HepG2 (cell line): ENCODE results near the gene CAMTA1. TPM values are rescaled to one million over a fixed set of nuclear protein-coding genes. Genes with fewer than 3 reads are reported as not detected.

Experiments used
- ATAC-seq: fragments of 200-7000 bp; cut with Tn5 transposase; 3 replicates; pipeline ENCODE4 v1.9.1; 2020; ENCODE audit warnings: mild to moderate bottlenecking, moderate library complexity
- BruUV-seq: library from RNA; stranded (reverse); fragments of 400-500 nt; replicated peaks from 2 replicates; lab custom pipeline; 2021; lab: Mats Ljungman, UMichigan
- CTCF ChIA-PET: fragments of 300-600 bp; formaldehyde crosslinking; extraction: SDS; loops from one replicate; lab custom pipeline; 2021; ENCODE audit warnings: low total read pairs, inconsistent platforms, low intra/inter-chr PET ratio; lab: Yijun Ruan, JAX
- POLR2A ChIA-PET: fragments of 350-600 bp; sonication (Branson Sonifier 250); formaldehyde crosslinking; loops from one replicate; lab custom pipeline; 2020; ENCODE audit warnings: antibody characterized with exemption, inconsistent platforms; lab: Yijun Ruan, JAX
- DNase-seq: peaks from one replicate; pipeline ENCODE4 v3.0.0-alpha.2; 2015; ENCODE audit warnings: low spot score
- FAIRE-seq: peaks from 3 replicates; lab custom pipeline; 2011; peaks lifted over from hg19 to GRCh38; lab: Jason Lieb, UNC
- H2AFZ ChIP-seq: one replicate; pipeline ENCODE4 v1.6.1; 2011; ENCODE audit warnings: low read length, inconsistent platforms
- H3K27ac ChIP-seq: fragments of 300-600 bp; 3 replicates; pipeline ENCODE4 v1.8.0; 2011; ENCODE audit warnings: mixed run types, mild to moderate bottlenecking, mixed read lengths, low read length, inconsistent platforms; ENCODE audit not compliant: insufficient read depth; ENCODE audit errors: extremely low read length
- H3K27me3 ChIP-seq, 2 experiments: fragments of 200-600 bp in 1 of 2; 2 replicates in 1 of 2; 3 replicates in 1 of 2; pipeline versions ENCODE4 v1.6.0 to v1.8.0; 2011; ENCODE audit warnings: low read length in 2 of 2, mild to moderate bottlenecking in 2 of 2, moderate library complexity in 2 of 2, inconsistent platforms in 1 of 2; ENCODE audit not compliant: insufficient read depth in 2 of 2, control insufficient read depth in 1 of 2
- H3K36me3 ChIP-seq, 2 experiments: fragments of 200-600 bp in 1 of 2; replicated peaks in 1 of 2; 2 replicates in 1 of 2; 3 replicates in 1 of 2; pipeline versions ENCODE4 v1.5.1 to v1.8.0; 2011; ENCODE audit warnings: low read length in 2 of 2, inconsistent platforms in 1 of 2; ENCODE audit not compliant: insufficient read depth in 2 of 2, control insufficient read depth in 1 of 2
- H3K4me1 ChIP-seq: 2 replicates; pipeline ENCODE4 v1.5.1; 2012; ENCODE audit warnings: low read length, inconsistent platforms; ENCODE audit not compliant: insufficient read depth
- H3K4me2 ChIP-seq: 2 replicates; pipeline ENCODE4 v1.6.0; 2011; ENCODE audit warnings: low read depth, low read length, inconsistent platforms
- H3K4me3 ChIP-seq, 3 experiments: fragments of 200-600 bp in 1 of 3; sonication (generic), shearing (Covaris generic) in 1 of 3; replicated peaks in 1 of 3; 2 replicates each; pipeline ENCODE4 v1.5.1; 2011 to 2016; ENCODE audit warnings: low read length in 3 of 3, inconsistent platforms in 2 of 3, low read depth in 2 of 3, mild to moderate bottlenecking in 2 of 3, control low read depth in 1 of 3, mixed read lengths in 1 of 3; ENCODE audit not compliant: insufficient read depth in 1 of 3
- H3K79me2 ChIP-seq: one replicate; pipeline ENCODE4 v1.6.1; 2011; ENCODE audit warnings: low read length, inconsistent platforms; ENCODE audit not compliant: insufficient read depth
- H3K9ac ChIP-seq: 2 replicates; pipeline ENCODE4 v1.6.0; 2011; ENCODE audit warnings: mild to moderate bottlenecking, low read depth, low read length, inconsistent platforms; ENCODE audit not compliant: insufficient read depth
- H3K9me3 ChIP-seq: 2 replicates; pipeline ENCODE4 v1.5.1; 2012; ENCODE audit warnings: mild to moderate bottlenecking, low read length
- H4K20me1 ChIP-seq: 2 replicates; pipeline ENCODE4 v1.6.0; 2011; ENCODE audit warnings: inconsistent platforms, mild to moderate bottlenecking, low read length, moderate library complexity; ENCODE audit not compliant: insufficient read depth
- ATF7 ChIP-seq, 2 experiments: fragments of 450-650 bp in 1 of 2; sonication (generic) in 1 of 2; formaldehyde crosslinking in 1 of 2; IDR thresholded peaks; 2 replicates each; pipeline versions ENCODE4 v1.4.0 to v1.6.1; 2016 to 2020; ENCODE audit warnings: antibody characterized with exemption in 1 of 2, mild to moderate bottlenecking in 1 of 2, missing genetic modification reagents in 1 of 2
- EED ChIP-seq: sonication (generic); formaldehyde crosslinking; IDR thresholded peaks from 2 replicates; pipeline ENCODE4 v1.5.0; 2020; ENCODE audit warnings: mild to moderate bottlenecking, missing genetic modification reagents
- MTA3 ChIP-seq: sonication (generic); formaldehyde crosslinking; IDR thresholded peaks from 2 replicates; pipeline ENCODE4 v1.4.0; 2020; ENCODE audit warnings: missing genetic modification reagents
- RARG ChIP-seq: sonication (generic); formaldehyde crosslinking; IDR thresholded peaks from 2 replicates; pipeline ENCODE4 v1.4.0; 2020; ENCODE audit warnings: low read depth, mild to moderate bottlenecking, missing genetic modification reagents
- SMARCC2 ChIP-seq: fragments of 450-650 bp; IDR thresholded peaks from 2 replicates; pipeline ENCODE4 v1.6.1; 2017; ENCODE audit warnings: antibody characterized with exemption, mild to moderate bottlenecking
- ZNF530 ChIP-seq: sonication (generic); formaldehyde crosslinking; IDR thresholded peaks from 2 replicates; pipeline ENCODE4 v1.5.0; 2020; ENCODE audit warnings: low read depth, mild to moderate bottlenecking, missing genetic modification reagents
- ZSCAN31 ChIP-seq: sonication (generic); formaldehyde crosslinking; IDR thresholded peaks from 2 replicates; pipeline ENCODE4 v1.5.0; 2020; ENCODE audit warnings: low read depth, mild to moderate bottlenecking, missing genetic modification reagents
- WGBS: methylation state at CpG from one replicate; pipeline ENCODE4 v1.1.6; 2017; ENCODE audit warnings: low lambda C conversion rate; 5-methylcytosine and 5-hydroxymethylcytosine counted together
- in situ Hi-C: cut with HindIII; loops from 2 replicates; pipeline ENCODE4 v1.10.0; 2017; ENCODE audit warnings: low pct_unique_long_range_greater_than_20kb; ENCODE audit not compliant: extremely low pct_ligation_motif_present
- intact Hi-C: fragments of 100-400 bp; cut with micrococcal nuclease; formaldehyde crosslinking; loops from one replicate; pipeline ENCODE4 v1.10.0; 2022; ENCODE audit not compliant: unreplicated experiment
- polyA plus RNA-seq, 8 experiments: library from polyadenylated mRNA; depleted of rRNA in 3 of 8; stranded (reverse) in 7 of 8; unstranded in 1 of 8; fragments of >200 nt; fragmentation: Illumina TruSeq in 4 of 8; extraction: Trizol in 4 of 8; gene quantifications; 2 replicates each; pipeline versions ENCODE4 v1.2.1 to v1.2.3, GENCODE V29; 2011 to 2016; ENCODE audit warnings: low read depth in 4 of 8, missing spikeins in 1 of 8, mixed read lengths in 1 of 8; ENCODE audit not compliant: insufficient read depth in 1 of 8
- total RNA-seq, 5 experiments: library from RNA; depleted of rRNA; stranded (reverse); fragments of >200 nt; fragmentation: Illumina TruSeq; extraction: Trizol; gene quantifications; 2 replicates each; pipeline ENCODE4 v1.2.3, GENCODE V29; 2016; ENCODE audit warnings: low read depth in 1 of 5
- TF ChIP-seq, protein P1 (sequence below): sonication (generic); formaldehyde crosslinking; IDR thresholded peaks from 2 replicates; pipeline ENCODE4 v1.8.1; 2023; ENCODE audit warnings: mild to moderate bottlenecking, inconsistent platforms, moderate library complexity, missing genetic modification reagents, borderline replicate concordance
- TF ChIP-seq, protein P2 (sequence below): sonication (generic); formaldehyde crosslinking; IDR thresholded peaks from 2 replicates; pipeline ENCODE4 v1.4.0; 2020; ENCODE audit warnings: missing genetic modification reagents, mild to moderate bottlenecking, borderline replicate concordance
- TF ChIP-seq, protein P3 (sequence below): sonication (generic); formaldehyde crosslinking; IDR thresholded peaks from 2 replicates; pipeline ENCODE4 v1.4.0; 2020; ENCODE audit warnings: mild to moderate bottlenecking, missing genetic modification reagents, borderline replicate concordance
- TF ChIP-seq, protein P4 (sequence below), 2 experiments: fragments of 450-650 bp in 1 of 2; sonication (generic) in 1 of 2; formaldehyde crosslinking; IDR thresholded peaks; 2 replicates each; pipeline versions ENCODE4 v1.5.0 to v1.8.0; 2020 to 2022; ENCODE audit warnings: mild to moderate bottlenecking in 1 of 2, missing genetic modification reagents in 1 of 2
- TF ChIP-seq, protein P5 (sequence below): sonication (generic); formaldehyde crosslinking; IDR thresholded peaks from 2 replicates; pipeline ENCODE4 v1.5.0; 2020; ENCODE audit warnings: mild to moderate bottlenecking, missing genetic modification reagents

The CAMTA1 gene
- total and polyA plus RNA-seq, 2 of the 13 experiments (the other 11 are each of a cell fraction or from before 2014, with no cell fraction given), result 25.0 to 36.4 TPM

DNA sequence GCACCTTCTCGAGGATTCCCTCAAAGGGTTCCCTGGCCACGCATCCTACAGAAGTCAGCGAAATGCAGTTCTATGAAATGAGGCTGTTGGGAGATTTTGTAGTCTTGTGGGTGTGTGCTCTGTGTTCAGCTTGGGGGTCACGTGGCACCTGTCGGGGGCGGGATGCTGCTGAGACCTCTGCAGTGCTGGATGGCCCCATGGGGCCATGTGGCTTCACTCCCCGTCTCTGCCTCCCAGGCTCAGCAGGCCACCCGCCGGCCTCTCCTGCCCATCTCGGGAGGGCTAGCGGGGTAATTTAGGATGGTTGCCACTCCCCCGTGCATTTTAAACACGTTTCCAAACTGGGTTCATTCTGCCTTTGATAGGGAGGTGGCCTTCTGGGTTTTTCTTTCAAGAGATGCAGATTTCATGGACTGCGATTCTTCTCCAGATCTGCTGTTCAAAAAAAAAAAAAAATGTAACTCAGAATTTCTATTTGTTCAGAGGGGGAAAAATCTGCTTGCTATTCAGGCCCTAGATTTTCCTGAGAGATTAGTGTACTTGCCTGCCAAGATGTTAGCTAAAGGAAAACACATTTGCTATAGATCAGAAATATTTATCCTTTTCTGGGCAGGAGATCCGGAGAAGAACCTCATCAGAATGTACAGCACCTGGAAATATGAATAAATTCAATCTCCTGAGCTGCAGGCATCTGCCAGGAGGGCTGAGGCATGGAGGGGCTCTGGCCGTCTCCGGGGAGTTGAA is 708.6 kb downstream of the CAMTA1 start:
- CTCF ChIA-PET, result no interaction called here
- Histone ChIP-seq H4K20me1 (no peaks in the 10 kb centered on the region), H3K4me2 (no peak overlapping the region), H3K9me3 (peaks cover 9% of the 10 kb centered on the region; the same call in 1 of the 2 replicates), H3K4me3 (no peak overlapping the region), H3K27me3 (peaks cover 2 to 19% of the 10 kb centered on the region in 2 experiments; a peak in 3 of 5 replicates), H3K36me3 (no peaks in the 10 kb centered on the region), H3K27ac (no peak overlapping the region), H2AFZ (no peak overlapping the region), H3K9ac (no peak overlapping the region), H3K4me1 (no peaks in the 10 kb centered on the region), H3K79me2 (no peaks in the 10 kb centered on the region)
- in situ Hi-C loops (no loop called here), intact Hi-C loops (no loop called here)
- POLR2A ChIA-PET, result no interaction called here
- no TSS peak for BruUV-seq
- FAIRE-seq, result no peak
- DNase-seq, result no peak
- no peak for ATAC-seq
- 39% methylated on average over 13 of the region's 17 CpGs for WGBS
- TF ChIP-seq, protein P1, sequence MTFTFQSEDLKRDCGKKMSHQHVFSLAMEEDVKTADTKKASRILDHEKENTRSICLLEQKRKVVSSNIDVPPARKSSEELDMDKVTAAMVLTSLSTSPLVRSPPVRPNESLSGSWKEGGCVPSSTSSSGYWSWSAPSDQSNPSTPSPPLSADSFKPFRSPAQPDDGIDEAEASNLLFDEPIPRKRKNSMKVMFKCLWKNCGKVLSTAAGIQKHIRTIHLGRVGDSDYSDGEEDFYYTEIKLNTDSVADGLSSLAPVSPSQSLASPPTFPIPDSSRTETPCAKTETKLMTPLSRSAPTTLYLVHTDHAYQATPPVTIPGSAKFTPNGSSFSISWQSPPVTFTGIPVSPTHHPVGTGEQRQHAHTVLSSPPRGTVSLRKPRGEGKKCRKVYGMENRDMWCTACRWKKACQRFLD, result no peak
- TF ChIP-seq, protein P2, sequence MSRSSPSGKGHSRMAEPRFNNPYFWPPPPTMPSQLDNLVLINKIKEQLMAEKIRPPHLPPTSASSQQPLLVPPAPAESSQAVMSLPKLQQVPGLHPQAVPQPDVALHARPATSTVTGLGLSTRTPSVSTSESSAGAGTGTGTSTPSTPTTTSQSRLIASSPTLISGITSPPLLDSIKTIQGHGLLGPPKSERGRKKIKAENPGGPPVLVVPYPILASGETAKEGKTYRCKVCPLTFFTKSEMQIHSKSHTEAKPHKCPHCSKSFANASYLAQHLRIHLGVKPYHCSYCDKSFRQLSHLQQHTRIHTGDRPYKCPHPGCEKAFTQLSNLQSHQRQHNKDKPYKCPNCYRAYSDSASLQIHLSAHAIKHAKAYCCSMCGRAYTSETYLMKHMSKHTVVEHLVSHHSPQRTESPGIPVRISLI, result no peak
- no peak for TF ChIP-seq EED (CRISPR knock-in tag)
- no peak for TF ChIP-seq RARG (CRISPR knock-in tag)
- TF ChIP-seq, protein P3, sequence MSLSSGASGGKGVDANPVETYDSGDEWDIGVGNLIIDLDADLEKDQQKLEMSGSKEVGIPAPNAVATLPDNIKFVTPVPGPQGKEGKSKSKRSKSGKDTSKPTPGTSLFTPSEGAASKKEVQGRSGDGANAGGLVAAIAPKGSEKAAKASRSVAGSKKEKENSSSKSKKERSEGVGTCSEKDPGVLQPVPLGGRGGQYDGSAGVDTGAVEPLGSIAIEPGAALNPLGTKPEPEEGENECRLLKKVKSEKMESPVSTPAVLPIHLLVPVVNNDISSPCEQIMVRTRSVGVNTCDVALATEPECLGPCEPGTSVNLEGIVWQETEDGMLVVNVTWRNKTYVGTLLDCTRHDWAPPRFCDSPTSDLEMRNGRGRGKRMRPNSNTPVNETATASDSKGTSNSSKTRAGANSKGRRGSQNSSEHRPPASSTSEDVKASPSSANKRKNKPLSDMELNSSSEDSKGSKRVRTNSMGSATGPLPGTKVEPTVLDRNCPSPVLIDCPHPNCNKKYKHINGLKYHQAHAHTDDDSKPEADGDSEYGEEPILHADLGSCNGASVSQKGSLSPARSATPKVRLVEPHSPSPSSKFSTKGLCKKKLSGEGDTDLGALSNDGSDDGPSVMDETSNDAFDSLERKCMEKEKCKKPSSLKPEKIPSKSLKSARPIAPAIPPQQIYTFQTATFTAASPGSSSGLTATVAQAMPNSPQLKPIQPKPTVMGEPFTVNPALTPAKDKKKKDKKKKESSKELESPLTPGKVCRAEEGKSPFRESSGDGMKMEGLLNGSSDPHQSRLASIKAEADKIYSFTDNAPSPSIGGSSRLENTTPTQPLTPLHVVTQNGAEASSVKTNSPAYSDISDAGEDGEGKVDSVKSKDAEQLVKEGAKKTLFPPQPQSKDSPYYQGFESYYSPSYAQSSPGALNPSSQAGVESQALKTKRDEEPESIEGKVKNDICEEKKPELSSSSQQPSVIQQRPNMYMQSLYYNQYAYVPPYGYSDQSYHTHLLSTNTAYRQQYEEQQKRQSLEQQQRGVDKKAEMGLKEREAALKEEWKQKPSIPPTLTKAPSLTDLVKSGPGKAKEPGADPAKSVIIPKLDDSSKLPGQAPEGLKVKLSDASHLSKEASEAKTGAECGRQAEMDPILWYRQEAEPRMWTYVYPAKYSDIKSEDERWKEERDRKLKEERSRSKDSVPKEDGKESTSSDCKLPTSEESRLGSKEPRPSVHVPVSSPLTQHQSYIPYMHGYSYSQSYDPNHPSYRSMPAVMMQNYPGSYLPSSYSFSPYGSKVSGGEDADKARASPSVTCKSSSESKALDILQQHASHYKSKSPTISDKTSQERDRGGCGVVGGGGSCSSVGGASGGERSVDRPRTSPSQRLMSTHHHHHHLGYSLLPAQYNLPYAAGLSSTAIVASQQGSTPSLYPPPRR (CRISPR knock-in tag), result no peak
- no peak for TF ChIP-seq MTA3 (CRISPR knock-in tag)
- TF ChIP-seq ATF7 (IDR thresholded peaks at IDR 0.05), result no peak
- no peak for TF ChIP-seq ATF7 (CRISPR knock-in tag; IDR thresholded peaks at IDR 0.05)
- no peak for TF ChIP-seq ZNF530 (CRISPR knock-in tag)
- no peak for TF ChIP-seq SMARCC2
- TF ChIP-seq, protein P4, sequence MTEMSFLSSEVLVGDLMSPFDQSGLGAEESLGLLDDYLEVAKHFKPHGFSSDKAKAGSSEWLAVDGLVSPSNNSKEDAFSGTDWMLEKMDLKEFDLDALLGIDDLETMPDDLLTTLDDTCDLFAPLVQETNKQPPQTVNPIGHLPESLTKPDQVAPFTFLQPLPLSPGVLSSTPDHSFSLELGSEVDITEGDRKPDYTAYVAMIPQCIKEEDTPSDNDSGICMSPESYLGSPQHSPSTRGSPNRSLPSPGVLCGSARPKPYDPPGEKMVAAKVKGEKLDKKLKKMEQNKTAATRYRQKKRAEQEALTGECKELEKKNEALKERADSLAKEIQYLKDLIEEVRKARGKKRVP (CRISPR knock-in tag; IDR thresholded peaks at IDR 0.05), result no peak
- TF ChIP-seq, protein P5, sequence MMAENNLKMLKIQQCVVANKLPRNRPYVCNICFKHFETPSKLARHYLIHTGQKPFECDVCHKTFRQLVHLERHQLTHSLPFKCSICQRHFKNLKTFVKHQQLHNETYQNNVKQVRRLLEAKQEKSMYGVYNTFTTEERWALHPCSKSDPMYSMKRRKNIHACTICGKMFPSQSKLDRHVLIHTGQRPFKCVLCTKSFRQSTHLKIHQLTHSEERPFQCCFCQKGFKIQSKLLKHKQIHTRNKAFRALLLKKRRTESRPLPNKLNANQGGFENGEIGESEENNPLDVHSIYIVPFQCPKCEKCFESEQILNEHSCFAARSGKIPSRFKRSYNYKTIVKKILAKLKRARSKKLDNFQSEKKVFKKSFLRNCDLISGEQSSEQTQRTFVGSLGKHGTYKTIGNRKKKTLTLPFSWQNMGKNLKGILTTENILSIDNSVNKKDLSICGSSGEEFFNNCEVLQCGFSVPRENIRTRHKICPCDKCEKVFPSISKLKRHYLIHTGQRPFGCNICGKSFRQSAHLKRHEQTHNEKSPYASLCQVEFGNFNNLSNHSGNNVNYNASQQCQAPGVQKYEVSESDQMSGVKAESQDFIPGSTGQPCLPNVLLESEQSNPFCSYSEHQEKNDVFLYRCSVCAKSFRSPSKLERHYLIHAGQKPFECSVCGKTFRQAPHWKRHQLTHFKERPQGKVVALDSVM, result no peak
- no peak for TF ChIP-seq ZSCAN31 (CRISPR knock-in tag)
